Measurements from ENCODE around the gene ELOF1.
"Not testable (repeated sequence)": the region's sequence is repeated elsewhere in the genome, so short reads cannot be mapped to it uniquely, and the experiment has no call there.

DNA sequence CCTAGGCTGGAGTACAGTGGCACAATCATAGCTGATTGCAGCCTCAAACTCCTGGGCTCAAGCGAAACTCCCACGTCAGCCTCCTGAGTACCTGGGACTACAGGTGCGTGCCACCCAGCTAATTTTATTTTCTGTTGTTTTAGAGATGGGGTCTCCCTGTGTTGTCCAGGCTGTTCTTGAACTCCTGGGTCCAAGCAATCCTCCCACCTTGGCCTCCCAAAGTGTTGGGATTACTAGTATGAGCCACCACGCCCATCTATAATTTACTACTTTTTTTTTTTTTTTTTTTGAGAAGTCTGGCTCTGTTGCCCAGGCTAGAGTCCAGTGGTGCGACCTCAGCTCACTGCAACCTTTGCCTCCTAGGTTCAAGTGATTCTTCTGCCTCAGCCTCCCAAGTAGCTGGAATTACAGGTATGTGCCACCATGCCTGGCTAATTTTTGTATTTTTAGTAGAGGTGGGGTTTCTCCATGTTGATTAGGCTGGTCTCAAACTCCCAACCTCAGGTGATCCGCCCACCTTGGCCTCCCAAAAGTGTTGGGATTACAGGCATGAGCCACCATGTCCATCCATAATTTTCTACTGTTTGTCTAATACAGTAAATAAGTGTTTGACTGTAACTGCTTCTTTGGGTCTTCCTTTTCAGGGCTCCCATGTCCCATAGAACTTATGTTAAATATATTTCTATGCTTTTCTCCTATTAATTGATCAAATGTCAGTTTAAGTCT is 5.2 kb upstream of the ELOF1 start:
- TF ChIP-seq SP1 (IDR thresholded peaks at IDR 0.05); BHLHE40 (IDR thresholded peaks at IDR 0.05; ENCODE audit: borderline replicate concordance); FOXM1 (IDR thresholded peaks at IDR 0.05; ENCODE audit: borderline replicate concordance); NFRKB (IDR thresholded peaks at IDR 0.05); HDGF (IDR thresholded peaks at IDR 0.05; ENCODE audit: borderline replicate concordance); ARNT (IDR thresholded peaks at IDR 0.05); SUZ12 (IDR thresholded peaks at IDR 0.05); ZNF384 (IDR thresholded peaks at IDR 0.05); TARDBP (IDR thresholded peaks at IDR 0.05); FOXK2 (IDR thresholded peaks at IDR 0.05); ELF4 (IDR thresholded peaks at IDR 0.05): not testable (repeated sequence)
